ENCODE results near the gene ODF2.

Gene ODF2

DNA sequence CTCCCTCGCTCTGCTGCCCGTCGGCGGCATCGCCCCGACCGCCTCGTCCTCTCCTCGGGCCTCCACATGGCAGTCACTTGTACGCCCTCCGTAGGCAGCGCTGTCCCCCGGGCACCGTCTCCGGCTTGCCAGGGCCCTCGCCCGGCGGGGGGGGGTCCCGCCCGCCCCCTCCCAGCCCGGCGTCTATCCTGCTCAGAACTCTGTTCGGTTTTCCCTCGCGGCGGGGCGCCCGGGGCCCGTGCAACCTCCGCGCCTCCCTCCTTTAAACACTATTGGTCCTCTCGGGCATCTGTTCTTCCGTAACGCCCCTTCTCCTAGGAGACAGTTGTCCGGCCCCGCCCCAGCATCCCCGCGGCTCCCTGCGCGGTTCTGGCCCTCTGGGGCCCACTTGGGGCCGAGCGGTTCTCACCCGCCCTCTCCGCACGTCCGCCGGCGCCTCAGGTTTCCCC is 831 bp downstream of the ODF2 start:
- H3K27me3 ChIP-seq (ENCODE audit: insufficient read depth, low read length, poor library complexity), result no peaks in the 10 kb centered on the region
- no peak overlapping the region for H4K5ac ChIP-seq (ENCODE audit: low read length)

DNA sequence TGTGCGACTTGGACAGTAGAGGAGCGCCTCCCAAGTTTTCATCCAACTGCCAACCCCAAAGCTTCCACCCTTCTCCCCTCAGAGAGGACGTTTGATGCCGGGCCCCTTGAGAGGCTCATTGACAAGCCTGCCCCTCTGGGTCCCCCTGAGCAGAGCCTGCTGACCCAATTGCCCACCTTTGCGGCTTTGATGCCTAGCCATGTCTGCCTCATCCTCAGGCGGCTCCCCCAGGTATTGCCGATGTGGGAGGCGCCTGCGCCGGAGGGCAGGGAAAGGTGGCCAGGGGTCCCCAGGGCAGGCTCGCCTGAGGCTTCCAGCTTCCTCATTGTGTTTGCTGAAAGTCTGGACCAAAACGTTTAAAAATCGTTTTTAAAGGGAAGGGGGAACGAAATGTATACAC is 1.4 kb downstream of the ODF2 start:
- no peaks in the 10 kb centered on the region for H3K79me2 ChIP-seq (ENCODE audit: control insufficient read depth, insufficient read depth, low read length)
- H2BK15ac ChIP-seq (replicated peaks; ENCODE audit: low read depth), result no peak overlapping the region
- H3K4me1 ChIP-seq (ENCODE audit: control insufficient read depth, low read depth, low read length), result peaks cover 5% of the 10 kb centered on the region
- H4K8ac ChIP-seq (ENCODE audit: low read depth, low read length), result no peak overlapping the region
- peak; percentile 13 for DNase-seq
- H3K23ac ChIP-seq (ENCODE audit: low read length), result no peak overlapping the region
- no peak overlapping the region for H3K4ac ChIP-seq (ENCODE audit: low read depth, low read length)
- H4K5ac ChIP-seq (ENCODE audit: low read length), result no peak overlapping the region
- no peak overlapping the region for H2BK5ac ChIP-seq (ENCODE audit: low read length)
- no peak overlapping the region for H2AK5ac ChIP-seq (ENCODE audit: low read length)
- no peak overlapping the region for H3K27ac ChIP-seq (ENCODE audit: low read depth, low read length)
- H3K4me3 ChIP-seq (ENCODE audit: low read length), result peak overlapping the region; percentile 45
- peaks cover 5% of the 10 kb centered on the region for H3K79me1 ChIP-seq (ENCODE audit: low read length)
- H3K56ac ChIP-seq (ENCODE audit: low read length), result peak overlapping the region; percentile 94
- peaks cover 6% of the 10 kb centered on the region for H3K36me3 ChIP-seq (ENCODE audit: control insufficient read depth, insufficient read depth, low read length)
- no peaks in the 10 kb centered on the region for H3K27me3 ChIP-seq (ENCODE audit: insufficient read depth, low read length, poor library complexity)
- H2BK120ac ChIP-seq (ENCODE audit: low read depth, low read length), result no peak overlapping the region
- H3K9ac ChIP-seq (ENCODE audit: low read length), result peak overlapping the region; percentile 45
- peak overlapping the region; percentile 62 for H3K4me2 ChIP-seq (ENCODE audit: low read length)
- H3K18ac ChIP-seq (ENCODE audit: low read length), result no peak overlapping the region
- no CpG with 5 or more reads among the region's 14 CpGs for WGBS (ENCODE audit: extremely low coverage, insufficient coverage, low lambda C conversion rate)

More for the DNA sequence above, 831 bp downstream of the ODF2 start:
- H3K79me2 ChIP-seq (ENCODE audit: control insufficient read depth, insufficient read depth, low read length), result no peaks in the 10 kb centered on the region
- peak overlapping the region; percentile 86 for H3K27ac ChIP-seq (ENCODE audit: low read depth, low read length)
- peak overlapping the region; percentile 73 for H3K4ac ChIP-seq (ENCODE audit: low read depth, low read length)
- H3K4me3 ChIP-seq (ENCODE audit: low read length), result peak overlapping the region; percentile 86
- peaks cover 6% of the 10 kb centered on the region for H3K36me3 ChIP-seq (ENCODE audit: control insufficient read depth, insufficient read depth, low read length)
- H3K23ac ChIP-seq (ENCODE audit: low read length), result peak overlapping the region; percentile 45
- peak overlapping the region; percentile 94 for H3K56ac ChIP-seq (ENCODE audit: low read length)
- peaks cover 5% of the 10 kb centered on the region for H3K4me1 ChIP-seq (ENCODE audit: control insufficient read depth, low read depth, low read length)
- peak overlapping the region; percentile 88 for H3K9ac ChIP-seq (ENCODE audit: low read length)
- H3K4me2 ChIP-seq (ENCODE audit: low read length), result peak overlapping the region; percentile 94
- no peak overlapping the region for H2BK15ac ChIP-seq (replicated peaks; ENCODE audit: low read depth)
- WGBS (ENCODE audit: extremely low coverage, insufficient coverage, low lambda C conversion rate), result no CpG with 5 or more reads among the region's 48 CpGs
- peaks cover 5% of the 10 kb centered on the region for H3K79me1 ChIP-seq (ENCODE audit: low read length)
- H3K18ac ChIP-seq (ENCODE audit: low read length), result peak overlapping the region; percentile 16
- no peak overlapping the region for H2BK5ac ChIP-seq (ENCODE audit: low read length)
- DNase-seq, result peak; percentile 79
- no peak overlapping the region for H2AK5ac ChIP-seq (ENCODE audit: low read length)
- no peak overlapping the region for H4K8ac ChIP-seq (ENCODE audit: low read depth, low read length)
- no peak overlapping the region for H2BK120ac ChIP-seq (ENCODE audit: low read depth, low read length)

DNA sequence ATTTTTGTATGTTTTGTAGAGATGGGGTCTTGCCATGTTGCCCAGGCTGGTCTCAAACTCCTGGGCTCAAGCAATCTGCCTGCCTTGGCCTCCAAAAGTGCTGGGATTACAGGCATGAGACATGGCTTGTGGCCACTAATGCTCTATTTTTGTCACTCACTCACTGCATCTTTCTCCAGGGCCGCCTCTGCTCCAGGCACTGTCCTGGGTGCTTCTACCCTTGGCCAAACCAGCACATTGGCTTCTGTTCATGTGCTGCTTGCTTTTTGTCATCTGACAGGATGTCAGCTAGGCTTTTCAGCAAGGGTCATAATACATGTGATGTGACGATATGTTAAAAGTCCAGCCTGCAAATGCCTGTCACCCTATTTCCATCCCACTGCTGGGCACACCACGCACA is 3.2 kb downstream of the ODF2 start:
- no peak overlapping the region for H2BK120ac ChIP-seq (ENCODE audit: low read depth, low read length)
- no peak overlapping the region for H3K4me3 ChIP-seq (ENCODE audit: low read length)
- no peak for DNase-seq
- no peak overlapping the region for H3K4ac ChIP-seq (ENCODE audit: low read depth, low read length)
- peaks cover 5% of the 10 kb centered on the region for H3K79me1 ChIP-seq (ENCODE audit: low read length)
- no peak overlapping the region for H3K56ac ChIP-seq (ENCODE audit: low read length)
- H2BK5ac ChIP-seq (ENCODE audit: low read length), result no peak overlapping the region
- peaks cover 8% of the 10 kb centered on the region for H3K36me3 ChIP-seq (ENCODE audit: control insufficient read depth, insufficient read depth, low read length)
- no peak overlapping the region for H2AK5ac ChIP-seq (ENCODE audit: low read length)
- no peak overlapping the region for H4K8ac ChIP-seq (ENCODE audit: low read depth, low read length)
- no peak overlapping the region for H3K4me2 ChIP-seq (ENCODE audit: low read length)
- no peak overlapping the region for H3K27ac ChIP-seq (ENCODE audit: low read depth, low read length)
- no peaks in the 10 kb centered on the region for H3K79me2 ChIP-seq (ENCODE audit: control insufficient read depth, insufficient read depth, low read length)
- H3K23ac ChIP-seq (ENCODE audit: low read length), result no peak overlapping the region
- no peak overlapping the region for H3K18ac ChIP-seq (ENCODE audit: low read length)
- H3K9ac ChIP-seq (ENCODE audit: low read length), result no peak overlapping the region
- no peaks in the 10 kb centered on the region for H3K27me3 ChIP-seq (ENCODE audit: insufficient read depth, low read length, poor library complexity)
- H2BK15ac ChIP-seq (replicated peaks; ENCODE audit: low read depth), result no peak overlapping the region
- H4K5ac ChIP-seq (ENCODE audit: low read length), result no peak overlapping the region
- no CpG with 5 or more reads among the region's 3 CpGs for WGBS (ENCODE audit: extremely low coverage, insufficient coverage, low lambda C conversion rate)
- H3K4me1 ChIP-seq (ENCODE audit: control insufficient read depth, low read depth, low read length), result peaks cover 5% of the 10 kb centered on the region

DNA sequence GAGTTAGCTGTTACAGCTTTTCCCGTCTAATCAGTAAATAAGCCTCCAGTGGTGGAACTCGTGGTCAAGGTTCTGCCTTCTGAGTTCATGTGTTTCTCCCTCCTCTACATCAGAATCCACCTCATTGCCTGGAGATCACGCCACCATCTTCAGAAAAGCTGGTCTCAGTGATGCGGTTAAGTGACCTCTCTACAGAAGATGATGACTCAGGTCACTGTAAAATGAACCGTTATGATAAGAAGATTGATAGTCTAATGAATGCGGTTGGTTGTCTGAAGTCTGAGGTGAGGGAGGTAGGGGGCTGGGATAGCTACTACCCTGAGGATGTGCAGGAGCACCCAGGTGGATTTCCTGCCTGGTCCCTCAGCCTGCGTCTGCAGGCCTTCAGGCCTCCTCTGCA is 13.3 kb downstream of the ODF2 start:
- WGBS (ENCODE audit: extremely low coverage, insufficient coverage, low lambda C conversion rate), result no CpG with 5 or more reads among the region's 7 CpGs
- Histone ChIP-seq H4K8ac (ENCODE audit: low read depth, low read length) (no peak overlapping the region), H3K56ac (ENCODE audit: low read length) (no peak overlapping the region), H4K5ac (ENCODE audit: low read length) (no peak overlapping the region), H2AK5ac (ENCODE audit: low read length) (no peak overlapping the region), H3K36me3 (ENCODE audit: control insufficient read depth, insufficient read depth, low read length) (no peaks in the 10 kb centered on the region), H2BK5ac (ENCODE audit: low read length) (no peak overlapping the region), H3K18ac (ENCODE audit: low read length) (no peak overlapping the region), H3K4me2 (ENCODE audit: low read length) (no peak overlapping the region), H2BK15ac (replicated peaks; ENCODE audit: low read depth) (no peak overlapping the region), H3K27ac (ENCODE audit: low read depth, low read length) (no peak overlapping the region), H3K79me2 (ENCODE audit: control insufficient read depth, insufficient read depth, low read length) (no peaks in the 10 kb centered on the region), H2BK120ac (ENCODE audit: low read depth, low read length) (no peak overlapping the region), H3K4me1 (ENCODE audit: control insufficient read depth, low read depth, low read length) (no peaks in the 10 kb centered on the region), H3K4ac (ENCODE audit: low read depth, low read length) (no peak overlapping the region), H3K79me1 (ENCODE audit: low read length) (no peaks in the 10 kb centered on the region), H3K4me3 (ENCODE audit: low read length) (no peak overlapping the region), H3K23ac (ENCODE audit: low read length) (no peak overlapping the region), H3K9ac (ENCODE audit: low read length) (no peak overlapping the region), H3K27me3 (ENCODE audit: insufficient read depth, low read length, poor library complexity) (no peaks in the 10 kb centered on the region)
- DNase-seq, result no peak

DNA sequence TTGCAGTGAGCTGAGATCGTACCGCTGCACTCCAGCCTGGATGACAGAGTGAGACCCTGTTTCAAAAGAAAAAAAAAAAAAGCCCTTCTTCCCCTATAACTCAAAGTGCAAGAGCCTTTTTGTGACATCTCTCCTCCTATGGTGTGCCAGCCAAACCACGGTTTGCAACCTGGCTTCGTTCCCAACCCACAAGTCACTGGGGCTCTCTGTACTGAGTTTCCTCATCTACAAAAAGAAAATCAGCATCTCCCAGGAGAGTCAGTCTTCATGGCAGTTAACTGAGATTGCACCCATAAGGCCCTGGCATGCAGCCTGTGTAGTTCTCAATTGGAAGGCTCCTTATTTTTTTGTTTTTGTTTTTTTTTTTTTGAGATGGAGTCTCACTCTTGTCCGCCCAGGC is 14.8 kb downstream of the ODF2 start:
- no CpG with 5 or more reads among the region's 5 CpGs for WGBS (ENCODE audit: extremely low coverage, insufficient coverage, low lambda C conversion rate)
- no peaks in the 10 kb centered on the region for H3K36me3 ChIP-seq (ENCODE audit: control insufficient read depth, insufficient read depth, low read length)
- no peak overlapping the region for H3K18ac ChIP-seq (ENCODE audit: low read length)

DNA sequence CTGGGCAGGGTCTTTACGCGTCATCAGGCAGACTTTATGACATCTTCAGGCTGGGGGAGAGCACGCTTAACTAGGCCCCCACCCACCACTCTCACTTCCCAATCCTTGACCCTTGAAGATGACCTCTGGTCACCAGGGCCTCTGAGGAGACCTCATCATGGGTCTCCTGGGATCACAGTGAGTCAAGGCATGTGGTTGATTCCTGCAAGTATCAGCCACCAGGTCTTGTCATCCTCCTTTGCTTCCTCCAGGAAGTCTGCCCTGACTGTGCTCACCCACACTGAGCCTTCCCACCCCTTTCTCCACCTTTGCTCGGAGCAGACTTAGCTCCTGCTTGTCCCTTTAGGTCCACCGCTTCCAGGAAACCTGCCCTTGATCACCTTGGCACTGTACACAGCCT is 17.3 kb downstream of the ODF2 start:
- H2AK5ac ChIP-seq (ENCODE audit: low read length), result no peak overlapping the region
- no peak overlapping the region for H3K9ac ChIP-seq (ENCODE audit: low read length)
- no peak overlapping the region for H2BK15ac ChIP-seq (replicated peaks; ENCODE audit: low read depth)
- no peak overlapping the region for H3K23ac ChIP-seq (ENCODE audit: low read length)
- H4K8ac ChIP-seq (ENCODE audit: low read depth, low read length), result no peak overlapping the region
- no CpG with 5 or more reads among the region's 5 CpGs for WGBS (ENCODE audit: extremely low coverage, insufficient coverage, low lambda C conversion rate)
- H2BK120ac ChIP-seq (ENCODE audit: low read depth, low read length), result no peak overlapping the region
- no peak overlapping the region for H3K4me3 ChIP-seq (ENCODE audit: low read length)
- no peak overlapping the region for H3K27ac ChIP-seq (ENCODE audit: low read depth, low read length)
- H2BK5ac ChIP-seq (ENCODE audit: low read length), result no peak overlapping the region
- H3K4ac ChIP-seq (ENCODE audit: low read depth, low read length), result no peak overlapping the region
- H3K4me1 ChIP-seq (ENCODE audit: control insufficient read depth, low read depth, low read length), result no peaks in the 10 kb centered on the region
- H3K27me3 ChIP-seq (ENCODE audit: insufficient read depth, low read length, poor library complexity), result no peaks in the 10 kb centered on the region
- no peaks in the 10 kb centered on the region for H3K79me1 ChIP-seq (ENCODE audit: low read length)
- no peaks in the 10 kb centered on the region for H3K79me2 ChIP-seq (ENCODE audit: control insufficient read depth, insufficient read depth, low read length)
- H4K5ac ChIP-seq (ENCODE audit: low read length), result no peak overlapping the region
- no peak for DNase-seq
- H3K18ac ChIP-seq (ENCODE audit: low read length), result no peak overlapping the region
- H3K56ac ChIP-seq (ENCODE audit: low read length), result no peak overlapping the region
- H3K4me2 ChIP-seq (ENCODE audit: low read length), result no peak overlapping the region
- H3K36me3 ChIP-seq (ENCODE audit: control insufficient read depth, insufficient read depth, low read length), result no peaks in the 10 kb centered on the region

More for the DNA sequence above, 14.8 kb downstream of the ODF2 start:
- DNase-seq, result no peak
- H3K79me2 ChIP-seq (ENCODE audit: control insufficient read depth, insufficient read depth, low read length), result no peaks in the 10 kb centered on the region
- H3K4ac ChIP-seq (ENCODE audit: low read depth, low read length), result no peak overlapping the region
- no peak overlapping the region for H3K9ac ChIP-seq (ENCODE audit: low read length)
- no peaks in the 10 kb centered on the region for H3K27me3 ChIP-seq (ENCODE audit: insufficient read depth, low read length, poor library complexity)
- no peak overlapping the region for H2BK5ac ChIP-seq (ENCODE audit: low read length)
- H3K4me1 ChIP-seq (ENCODE audit: control insufficient read depth, low read depth, low read length), result no peaks in the 10 kb centered on the region
- H3K4me3 ChIP-seq (ENCODE audit: low read length), result no peak overlapping the region
- H3K27ac ChIP-seq (ENCODE audit: low read depth, low read length), result no peak overlapping the region
- H3K23ac ChIP-seq (ENCODE audit: low read length), result no peak overlapping the region
- no peak overlapping the region for H3K4me2 ChIP-seq (ENCODE audit: low read length)
- H2BK15ac ChIP-seq (replicated peaks; ENCODE audit: low read depth), result no peak overlapping the region
- H3K56ac ChIP-seq (ENCODE audit: low read length), result no peak overlapping the region
- H2BK120ac ChIP-seq (ENCODE audit: low read depth, low read length), result no peak overlapping the region
- no peak overlapping the region for H4K5ac ChIP-seq (ENCODE audit: low read length)
- H4K8ac ChIP-seq (ENCODE audit: low read depth, low read length), result no peak overlapping the region
- H2AK5ac ChIP-seq (ENCODE audit: low read length), result no peak overlapping the region
- H3K79me1 ChIP-seq (ENCODE audit: low read length), result no peaks in the 10 kb centered on the region
